Measurements from ENCODE around the gene DPP10. TPM values are rescaled to one million over a fixed set of nuclear protein-coding genes. Genes with fewer than 3 reads are reported as not detected.

Gene DPP10
- total RNA-seq, 2 experiments from 2014 or later, result not detected

DNA sequence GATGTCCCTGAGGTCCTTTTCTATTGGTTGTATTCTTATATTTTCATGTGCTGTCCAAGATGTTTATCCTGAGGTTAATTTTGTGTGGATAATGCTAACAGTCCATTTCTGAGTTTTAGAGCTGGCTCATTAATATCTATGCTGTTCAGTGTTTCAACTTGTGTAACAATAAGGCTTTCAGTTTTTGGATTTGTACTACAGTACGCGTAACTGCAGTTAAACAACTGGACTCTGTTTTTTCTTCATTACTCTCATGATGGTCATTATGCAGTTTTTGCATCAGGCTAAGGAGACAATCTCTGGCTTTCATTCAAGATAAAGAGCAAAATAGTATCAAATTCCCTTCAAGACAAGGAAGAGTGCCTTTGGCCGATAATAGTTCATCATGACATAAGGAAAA is 1364.8 kb downstream of the DPP10 start:
- Mint-ChIP-seq H3K9me3 (peaks cover 10% of the 10 kb centered on the region), H3K27me3 (no peaks in the 10 kb centered on the region), H3K27ac (no peak overlapping the region), H3K36me3 (no peaks in the 10 kb centered on the region), H3K4me1 (no peaks in the 10 kb centered on the region), H3K4me3 (no peak overlapping the region)
- no peak for ATAC-seq (ENCODE audit: low read depth)
- POLR2A ChIA-PET, result no interaction called here
- DNase-seq, result no peak

DNA sequence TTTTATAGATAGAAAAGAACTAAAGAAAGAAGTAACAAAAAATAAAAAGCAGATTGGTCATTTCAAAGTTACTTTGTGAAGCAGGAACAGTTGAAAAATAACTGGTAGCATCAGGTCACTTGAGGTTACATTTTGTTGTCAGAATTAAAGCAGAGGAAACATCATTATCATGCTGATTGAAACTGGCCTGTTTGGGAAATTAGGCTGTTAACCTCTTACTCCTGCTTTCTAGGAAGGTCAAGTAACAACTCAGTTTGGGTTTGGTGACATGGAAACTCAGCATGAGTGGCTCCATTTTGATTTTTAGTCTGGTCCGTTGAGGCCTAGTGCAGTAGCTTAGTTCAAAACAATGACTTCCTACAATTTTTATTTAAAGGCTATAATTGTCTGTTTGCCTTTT is 1383.5 kb downstream of the DPP10 start:
- POLR2A ChIA-PET, result no interaction called here

DNA sequence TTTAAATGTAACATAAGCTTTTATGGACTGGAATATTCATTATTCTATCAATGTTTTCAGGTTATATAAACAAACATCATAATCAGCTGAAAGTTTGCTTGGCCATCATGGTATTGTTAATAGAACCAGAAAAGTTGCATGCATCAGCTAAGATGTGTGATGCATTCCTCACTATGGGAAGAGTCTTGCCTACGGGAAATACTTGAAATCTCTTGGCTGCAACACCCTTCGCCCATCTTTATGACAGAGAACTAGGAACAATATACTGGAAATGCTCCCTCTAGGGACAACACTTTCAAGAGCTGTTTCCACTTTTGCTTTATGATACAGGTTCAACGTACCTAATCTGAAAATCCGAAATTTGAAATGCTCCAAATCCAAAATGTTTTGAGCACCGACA is 1390.8 kb downstream of the DPP10 start:
- no peaks in the 10 kb centered on the region for H3K27me3 Mint-ChIP-seq
- no peak for ATAC-seq (ENCODE audit: low read depth)

More for the DNA sequence above, 1383.5 kb downstream of the DPP10 start:
- Mint-ChIP-seq H3K36me3 (no peaks in the 10 kb centered on the region), H3K9me3 (peaks cover 6% of the 10 kb centered on the region), H3K4me3 (no peak overlapping the region), H3K27ac (no peak overlapping the region), H3K27me3 (no peaks in the 10 kb centered on the region), H3K4me1 (no peaks in the 10 kb centered on the region)
- DNase-seq, result no peak
- ATAC-seq (ENCODE audit: low read depth), result no peak

DNA sequence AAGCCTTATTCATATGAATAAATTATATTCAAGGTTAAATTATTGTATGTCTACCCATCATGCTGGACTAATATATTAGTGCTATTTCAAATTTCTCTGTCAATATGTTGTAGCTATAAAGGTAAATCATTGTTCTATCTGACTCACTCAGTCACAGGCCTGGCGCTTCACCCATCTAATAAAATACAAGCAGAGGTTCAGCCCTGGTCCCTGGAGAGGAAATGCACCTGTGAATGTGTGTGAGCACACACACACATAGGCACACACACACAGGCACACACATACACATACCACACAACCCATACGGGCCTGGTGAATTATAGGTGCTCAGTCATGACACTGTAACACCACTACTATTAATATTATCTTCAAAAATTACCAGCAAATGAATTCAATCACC is 1396.1 kb downstream of the DPP10 start:
- ATAC-seq (ENCODE audit: low read depth) (no peak), DNase-seq (no peak)
- no peaks in the 10 kb centered on the region for H3K36me3 Mint-ChIP-seq
- no peaks in the 10 kb centered on the region for H3K9me3 Mint-ChIP-seq
- no peak overlapping the region for H3K27ac Mint-ChIP-seq
- POLR2A ChIA-PET, result no interaction called here
- H3K4me3 Mint-ChIP-seq, result no peak overlapping the region
- H3K27me3 Mint-ChIP-seq, result no peaks in the 10 kb centered on the region
- no peaks in the 10 kb centered on the region for H3K4me1 Mint-ChIP-seq

More for the DNA sequence above, 1390.8 kb downstream of the DPP10 start:
- Mint-ChIP-seq H3K4me3 (no peak overlapping the region), H3K4me1 (no peaks in the 10 kb centered on the region), H3K9me3 (peaks cover 2% of the 10 kb centered on the region), H3K36me3 (no peaks in the 10 kb centered on the region), H3K27ac (no peak overlapping the region)
- no peak for DNase-seq
- POLR2A ChIA-PET, result no interaction called here

DNA sequence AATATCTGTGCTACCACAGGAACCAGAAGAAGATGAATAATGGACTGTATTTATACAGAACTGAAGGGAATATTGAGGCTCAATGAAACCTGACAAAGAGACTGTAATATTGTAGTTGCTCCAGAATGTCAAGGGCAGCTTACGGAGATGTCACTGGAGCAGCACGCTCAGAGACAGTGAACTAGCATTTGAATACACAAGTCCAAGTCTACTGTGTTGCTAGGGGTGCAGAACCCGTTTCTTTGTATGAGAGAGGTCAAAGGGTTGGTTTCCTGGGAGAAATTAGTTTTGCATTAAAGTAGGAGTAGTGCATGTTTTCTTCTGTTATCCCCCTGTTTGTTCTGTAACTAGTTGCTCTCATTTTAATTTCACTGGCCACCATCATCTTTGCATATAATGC is 1399.9 kb downstream of the DPP10 start:
- Mint-ChIP-seq H3K4me3 (no peak overlapping the region), H3K36me3 (no peaks in the 10 kb centered on the region), H3K4me1 (no peaks in the 10 kb centered on the region), H3K9me3 (peaks cover 2% of the 10 kb centered on the region), H3K27me3 (no peaks in the 10 kb centered on the region), H3K27ac (no peak overlapping the region)
- ATAC-seq (ENCODE audit: low read depth) (no peak), DNase-seq (no peak)
- POLR2A ChIA-PET, result no interaction called here

DNA sequence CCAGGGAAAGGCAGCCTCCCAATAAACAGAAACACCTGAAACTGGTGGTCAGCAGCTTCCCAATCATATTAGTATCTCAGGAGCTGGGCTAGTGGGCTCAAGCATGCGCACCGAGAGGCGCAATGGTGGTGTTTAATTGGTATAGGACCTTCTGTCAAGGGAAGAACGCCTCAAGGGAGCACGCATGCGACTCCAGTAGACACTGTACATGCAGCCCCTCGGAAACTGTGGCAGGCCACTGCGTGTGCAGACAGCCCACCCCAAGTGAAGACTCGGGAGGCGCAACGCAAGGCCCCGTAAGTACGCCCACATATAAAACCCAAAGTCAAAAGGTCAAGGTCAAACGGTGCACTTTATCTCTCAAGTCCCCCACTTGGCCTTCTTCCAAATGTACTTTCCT is 1405.8 kb downstream of the DPP10 start:
- no peak overlapping the region for H3K27ac Mint-ChIP-seq
- H3K4me1 Mint-ChIP-seq, result no peaks in the 10 kb centered on the region
- H3K36me3 Mint-ChIP-seq, result no peaks in the 10 kb centered on the region
- no peak for DNase-seq
- ATAC-seq (ENCODE audit: low read depth), result no peak
- H3K27me3 Mint-ChIP-seq, result no peaks in the 10 kb centered on the region
- POLR2A ChIA-PET, result no interaction called here
- H3K9me3 Mint-ChIP-seq, result peaks cover 7% of the 10 kb centered on the region
- no peak overlapping the region for H3K4me3 Mint-ChIP-seq

DNA sequence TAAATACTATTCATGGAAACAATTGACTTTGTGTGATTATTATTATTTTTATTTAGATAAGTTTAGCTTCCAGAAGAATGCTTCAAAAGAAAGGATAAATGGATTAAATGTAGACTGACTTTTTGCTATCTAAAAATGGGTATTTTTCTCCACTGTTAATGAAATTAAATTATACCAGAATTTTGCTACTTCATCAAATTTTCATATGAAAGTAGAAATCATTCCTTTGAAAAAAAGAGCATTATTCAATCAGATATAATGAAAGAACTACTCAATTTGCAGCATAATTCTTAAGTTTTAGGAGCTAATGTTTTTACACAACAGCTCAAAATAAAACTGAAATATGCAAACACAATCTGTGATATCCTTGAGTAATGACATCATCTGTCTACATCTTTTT is 1424.6 kb downstream of the DPP10 start:
- no peak overlapping the region for H3K27ac Mint-ChIP-seq
- no peak for ATAC-seq (ENCODE audit: low read depth)
- no peaks in the 10 kb centered on the region for H3K4me1 Mint-ChIP-seq
- POLR2A ChIA-PET, result no interaction called here
- H3K27me3 Mint-ChIP-seq, result no peaks in the 10 kb centered on the region
- DNase-seq, result no peak
- H3K9me3 Mint-ChIP-seq, result peaks cover 4% of the 10 kb centered on the region
- no peaks in the 10 kb centered on the region for H3K36me3 Mint-ChIP-seq
- H3K4me3 Mint-ChIP-seq, result no peak overlapping the region

DNA sequence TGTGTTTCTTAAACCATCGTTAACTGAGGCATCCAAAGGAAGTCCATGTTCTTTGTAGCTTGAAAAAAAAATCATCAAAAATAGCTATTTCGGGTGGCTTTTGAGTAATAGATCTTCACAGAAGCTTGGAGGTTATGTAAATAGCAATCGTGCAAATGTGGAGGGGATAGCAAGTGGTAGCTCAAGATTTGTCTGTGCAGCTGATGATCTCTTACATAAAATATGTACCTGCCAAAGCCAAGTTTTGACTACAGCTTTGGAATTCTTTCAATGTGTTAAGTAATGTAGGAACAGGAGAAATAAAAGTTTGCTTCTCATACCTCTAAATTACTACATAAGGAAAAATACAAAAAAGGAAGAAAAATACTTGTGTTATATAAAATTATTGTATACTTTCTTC is 1432.0 kb downstream of the DPP10 start:
- Mint-ChIP-seq H3K4me1 (no peaks in the 10 kb centered on the region), H3K36me3 (no peaks in the 10 kb centered on the region), H3K27ac (no peak overlapping the region), H3K27me3 (no peaks in the 10 kb centered on the region), H3K4me3 (no peak overlapping the region), H3K9me3 (peaks cover 9% of the 10 kb centered on the region)
- DNase-seq (no peak), ATAC-seq (ENCODE audit: low read depth) (no peak)
- POLR2A ChIA-PET, result no interaction called here

DNA sequence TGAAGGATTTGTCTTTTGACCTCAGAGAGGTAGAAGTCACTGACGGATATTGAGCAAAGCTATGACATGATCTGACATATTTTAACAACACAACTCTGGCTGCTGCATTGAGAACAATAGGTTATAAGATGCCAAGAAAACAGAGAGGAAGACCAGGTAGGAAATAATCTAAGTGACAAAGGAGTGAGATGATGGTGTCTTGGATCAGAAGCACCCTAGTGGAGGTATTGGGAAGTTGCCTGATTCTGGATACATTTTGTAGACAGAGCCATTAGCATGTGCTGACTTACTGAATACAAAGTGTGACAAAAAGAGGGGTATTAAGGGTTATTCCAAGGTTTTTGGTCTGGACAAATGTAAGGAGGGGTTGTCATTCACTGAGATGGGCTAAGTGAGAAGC is 1438.1 kb downstream of the DPP10 start:
- no peaks in the 10 kb centered on the region for H3K4me1 Mint-ChIP-seq

DNA sequence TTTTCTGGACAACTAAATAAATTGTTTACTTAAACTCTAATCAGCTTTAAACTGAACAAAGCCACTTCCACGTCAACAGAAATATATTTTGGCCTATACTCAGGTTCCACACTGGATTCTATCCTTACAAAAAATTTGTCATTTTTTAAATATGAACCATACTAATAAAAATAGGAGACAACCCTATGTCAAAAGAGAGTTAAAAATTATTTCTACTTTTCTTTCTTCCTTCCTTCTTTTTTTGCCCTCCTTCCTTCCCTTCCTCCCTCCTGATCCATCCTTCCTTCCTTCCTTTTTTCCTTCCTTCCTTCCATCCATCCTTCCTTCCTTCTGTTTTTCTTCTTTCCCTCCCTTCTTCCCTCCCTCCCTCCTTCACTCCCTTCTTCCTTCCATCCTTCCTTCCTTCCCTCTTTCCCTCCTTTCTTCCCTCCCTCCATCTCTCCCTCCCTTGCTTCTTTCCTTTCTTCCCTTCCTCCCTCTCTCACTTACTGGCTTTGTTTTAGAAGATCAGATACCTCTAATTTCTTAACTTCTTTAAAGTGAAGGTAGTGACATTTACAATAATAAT is 1444.9 kb downstream of the DPP10 start:
- Mint-ChIP-seq H3K4me1 (no peaks in the 10 kb centered on the region), H3K27ac (no peak overlapping the region), H3K36me3 (no peaks in the 10 kb centered on the region), H3K4me3 (no peak overlapping the region), H3K27me3 (no peaks in the 10 kb centered on the region), H3K9me3 (peaks cover 15% of the 10 kb centered on the region)
- POLR2A ChIA-PET, result no interaction called here
- DNase-seq (no peak), ATAC-seq (ENCODE audit: low read depth) (no peak)

More for the DNA sequence above, 1438.1 kb downstream of the DPP10 start:
- ATAC-seq (ENCODE audit: low read depth) (no peak), DNase-seq (no peak)
- no peaks in the 10 kb centered on the region for H3K27me3 Mint-ChIP-seq
- POLR2A ChIA-PET, result no interaction called here
- no peak overlapping the region for H3K4me3 Mint-ChIP-seq
- peaks cover 3% of the 10 kb centered on the region for H3K9me3 Mint-ChIP-seq
- H3K36me3 Mint-ChIP-seq, result no peaks in the 10 kb centered on the region
- no peak overlapping the region for H3K27ac Mint-ChIP-seq

All from activated naive CD8-positive, alpha-beta T cell treated with anti-CD3 and anti-CD28 coated beads, Interleukin-2, amount 10 ng/mL, durations not matched to agents 7 days and 5 days (primary cell).